Ascending aorta (tissue), 2 donors: ENCODE results near the gene OBP2A. TPM values are rescaled to one million over a fixed set of nuclear protein-coding genes. Genes with fewer than 3 reads are reported as not detected.
A peak's percentile ranks its signal among the peaks of the same experiment; 100 is the strongest.

Source experiments
- DNase-seq, 2 donors: peaks; one replicate each; pipeline ENCODE4 v3.0.0-alpha.2; 2019; ENCODE audit warnings: low spot score in 2 of 2
- H3K27ac ChIP-seq, 2 donors: fragments of 200-600 bp; sonication (generic); one replicate each; pipeline ENCODE4 v1.5.1; 2016 to 2017; ENCODE audit warnings: mild to moderate bottlenecking in 1 of 2
- H3K27me3 ChIP-seq: fragments of 200-600 bp; sonication (generic); one replicate; pipeline ENCODE4 v1.5.1; 2017
- H3K36me3 ChIP-seq, 2 donors: fragments of 200-600 bp; sonication (generic); one replicate each; pipeline ENCODE4 v1.5.1; 2016
- H3K4me1 ChIP-seq, 2 donors: fragments of 200-600 bp; sonication (generic); one replicate each; pipeline ENCODE4 v1.5.1; 2016 to 2017; ENCODE audit warnings: mild to moderate bottlenecking in 1 of 2
- H3K4me3 ChIP-seq, 2 donors: fragments of 200-600 bp; sonication (generic); one replicate each; pipeline ENCODE4 v1.5.1; 2016 to 2017; ENCODE audit warnings: mild to moderate bottlenecking in 1 of 2
- H3K9me3 ChIP-seq, 2 donors: fragments of 200-600 bp; sonication (generic); one replicate each; pipeline ENCODE4 v1.5.1; 2016
- intact Hi-C: fragments of 100-400 bp; cut with DNase I; formaldehyde crosslinking; loops from one replicate; pipeline ENCODE4 v1.15.1; 2023
- total RNA-seq: library from RNA; depleted of rRNA; stranded (reverse); fragments of >200 nt; gene quantifications from one replicate; pipeline ENCODE4 v1.1.0, GENCODE V29; 2016
- TF ChIP-seq, protein P1 (sequence below), 3 experiments: fragments of 200-600 bp in 2 of 3; fragments of 450-650 bp in 1 of 3; sonication (generic) in 2 of 3; IDR thresholded peaks; one replicate each; pipeline ENCODE4 v1.5.1; 2016 to 2019; ENCODE audit warnings: antibody characterized with exemption in 3 of 3, mild to moderate bottlenecking in 1 of 3, moderate library complexity in 1 of 3

The OBP2A gene
- total RNA-seq, 1 donor from 2014 or later, result not detected

GRCh38 chr9:135504262-135505243, 41.4 kb upstream of the OBP2A start:
- Histone ChIP-seq H3K27me3 (no peaks in the 10 kb centered on the region), H3K4me1 (peaks cover 9 to 14% of the 10 kb centered on the region in 2 donors), H3K9me3 (no peaks in the 10 kb centered on the region), H3K4me3 (no peak overlapping the region), H3K27ac (no peak overlapping the region), H3K36me3 (peaks cover 26 to 31% of the 10 kb centered on the region in 2 donors)
- TF ChIP-seq, protein P1, sequence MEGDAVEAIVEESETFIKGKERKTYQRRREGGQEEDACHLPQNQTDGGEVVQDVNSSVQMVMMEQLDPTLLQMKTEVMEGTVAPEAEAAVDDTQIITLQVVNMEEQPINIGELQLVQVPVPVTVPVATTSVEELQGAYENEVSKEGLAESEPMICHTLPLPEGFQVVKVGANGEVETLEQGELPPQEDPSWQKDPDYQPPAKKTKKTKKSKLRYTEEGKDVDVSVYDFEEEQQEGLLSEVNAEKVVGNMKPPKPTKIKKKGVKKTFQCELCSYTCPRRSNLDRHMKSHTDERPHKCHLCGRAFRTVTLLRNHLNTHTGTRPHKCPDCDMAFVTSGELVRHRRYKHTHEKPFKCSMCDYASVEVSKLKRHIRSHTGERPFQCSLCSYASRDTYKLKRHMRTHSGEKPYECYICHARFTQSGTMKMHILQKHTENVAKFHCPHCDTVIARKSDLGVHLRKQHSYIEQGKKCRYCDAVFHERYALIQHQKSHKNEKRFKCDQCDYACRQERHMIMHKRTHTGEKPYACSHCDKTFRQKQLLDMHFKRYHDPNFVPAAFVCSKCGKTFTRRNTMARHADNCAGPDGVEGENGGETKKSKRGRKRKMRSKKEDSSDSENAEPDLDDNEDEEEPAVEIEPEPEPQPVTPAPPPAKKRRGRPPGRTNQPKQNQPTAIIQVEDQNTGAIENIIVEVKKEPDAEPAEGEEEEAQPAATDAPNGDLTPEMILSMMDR (IDR thresholded peaks at IDR 0.05), result peak; percentile 14 to 65 (median 62)
- intact Hi-C loops, result no loop called here
- DNase-seq, result peak in 1 of 2 donors; percentile 5

- H3K4me1 ChIP-seq, result peaks cover 8 to 14% of the 10 kb centered on the region in 2 donors
- H3K36me3 ChIP-seq, result peaks cover 26 to 31% of the 10 kb centered on the region in 2 donors
- peak in 1 of 2 donors; percentile 6 for DNase-seq
- no peaks in the 10 kb centered on the region for H3K9me3 ChIP-seq
- H3K4me3 ChIP-seq, result no peak overlapping the region
- TF ChIP-seq, protein P1 (IDR thresholded peaks at IDR 0.05), result no peak
- no peaks in the 10 kb centered on the region for H3K27me3 ChIP-seq
- H3K27ac ChIP-seq, result no peak overlapping the region
- intact Hi-C loops, result no loop called here
These were observed 40.3 kb upstream of the OBP2A start for GRCh38 chr9:135505406-135506187.

- H3K4me1 ChIP-seq, result peaks cover 6 to 10% of the 10 kb centered on the region in 2 donors
- H3K36me3 ChIP-seq, result peaks cover 26 to 31% of the 10 kb centered on the region in 2 donors
- intact Hi-C loops, result no loop called here
- H3K27ac ChIP-seq, result no peak overlapping the region
- no peaks in the 10 kb centered on the region for H3K9me3 ChIP-seq
- H3K4me3 ChIP-seq, result no peak overlapping the region
- H3K27me3 ChIP-seq, result no peaks in the 10 kb centered on the region
- DNase-seq, result peak in 1 of 2 donors; percentile 7
- TF ChIP-seq, protein P1 (IDR thresholded peaks at IDR 0.05), result no peak
These were observed 39.4 kb upstream of the OBP2A start for GRCh38 chr9:135506327-135507103.

DNA sequence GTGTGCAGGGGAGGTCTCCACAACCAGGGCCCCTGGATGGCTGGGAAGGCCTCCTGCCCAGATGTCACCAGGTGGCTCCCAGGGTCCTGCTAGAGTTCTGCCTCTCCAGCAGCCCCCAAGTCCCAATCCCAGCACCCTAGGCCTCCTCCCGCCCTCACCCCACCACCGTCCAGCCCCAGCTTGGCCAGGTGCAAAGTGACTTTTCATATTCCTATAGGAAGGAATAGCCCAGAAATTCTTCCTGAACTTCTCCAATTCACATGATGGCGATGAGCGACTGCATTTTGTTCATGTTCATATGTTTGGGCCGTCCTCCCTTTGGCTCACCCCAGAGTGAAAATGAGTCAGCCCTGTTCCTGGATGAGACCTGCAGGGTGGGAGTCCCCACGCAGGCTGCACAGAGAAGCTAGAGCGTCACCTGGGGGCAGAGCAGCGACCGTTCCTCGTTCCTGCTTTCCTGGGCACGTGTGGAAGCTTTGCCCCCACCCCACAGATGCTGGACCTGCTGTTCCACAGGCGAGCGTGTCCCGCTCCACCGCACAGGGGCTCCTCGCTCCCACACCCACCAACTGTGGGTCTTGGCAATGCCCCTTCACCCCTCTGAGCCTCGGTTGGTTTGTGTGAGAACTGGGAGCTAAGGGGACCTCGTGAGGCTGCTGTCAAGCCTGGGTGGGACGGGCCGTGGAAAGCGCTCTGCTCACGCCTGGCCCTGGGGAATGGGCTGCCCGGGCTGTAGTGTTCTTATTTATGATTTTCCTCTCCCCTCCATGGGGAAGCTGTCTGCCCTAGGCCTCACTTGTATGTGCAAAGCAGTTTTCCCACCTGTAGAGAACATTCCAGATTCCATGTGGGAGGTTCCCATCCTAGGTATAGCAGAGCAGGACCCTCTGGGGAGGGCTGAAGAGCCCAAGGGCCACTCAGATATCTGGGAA, 38.6 kb upstream of the OBP2A start:
- Histone ChIP-seq H3K27ac (no peak overlapping the region), H3K4me1 (peaks cover 0 to 1% of the 10 kb centered on the region in 2 donors), H3K9me3 (no peaks in the 10 kb centered on the region), H3K27me3 (no peaks in the 10 kb centered on the region), H3K4me3 (no peak overlapping the region), H3K36me3 (peaks cover 26 to 27% of the 10 kb centered on the region in 2 donors)
- peak in 1 of 2 donors; percentile 2 for DNase-seq
- TF ChIP-seq, protein P1 (IDR thresholded peaks at IDR 0.05), result no peak
- intact Hi-C loops, result no loop called here
